ENCODE results near the gene KAZN. TPM values are rescaled to one million over a fixed set of nuclear protein-coding genes. Genes with fewer than 3 reads are reported as not detected.

KAZN gene
- total RNA-seq, 2 donors from 2014 or later, result 0.31 to 1.4 TPM

DNA sequence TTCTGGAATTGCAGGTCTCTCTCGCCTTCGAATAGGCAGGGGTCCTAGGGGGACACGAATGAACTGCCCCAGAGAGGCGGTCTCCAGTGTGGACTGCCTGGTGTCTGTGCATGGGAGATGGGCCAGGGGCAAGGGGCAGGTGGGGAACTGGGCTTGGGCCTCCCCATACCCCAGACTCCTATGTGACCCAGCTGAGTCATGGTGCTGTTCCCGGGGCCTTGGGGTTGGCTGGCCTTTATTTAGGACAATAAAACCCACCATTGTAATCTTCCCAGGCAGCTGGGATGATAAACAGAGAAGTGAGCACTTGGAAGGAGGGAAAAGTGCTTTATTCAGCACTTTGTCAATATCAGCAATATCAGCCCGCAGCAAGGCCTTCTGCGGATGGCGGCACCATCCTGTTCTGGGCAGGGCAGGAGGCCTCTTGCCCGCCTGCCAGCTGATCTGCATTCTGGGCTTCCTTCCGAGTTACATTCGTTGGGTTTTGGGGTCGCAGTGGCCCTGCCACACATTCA is 346.0 kb downstream of the KAZN start:
- no peak overlapping the region for H3K4me3 Mint-ChIP-seq
- DNase-seq (ENCODE audit: low spot score) (no peak), ATAC-seq (no peak)
- H3K27ac Mint-ChIP-seq, result no peak overlapping the region
- no peaks in the 10 kb centered on the region for H3K9me3 Mint-ChIP-seq
- no peaks in the 10 kb centered on the region for H3K36me3 Mint-ChIP-seq
- peaks cover 6 to 10% of the 10 kb centered on the region in 2 donors for H3K27me3 Mint-ChIP-seq
- H3K4me1 Mint-ChIP-seq (ENCODE audit: low read depth in 2 of 2), result no peaks in the 10 kb centered on the region

GRCh38 chr1:14945132-14946010 is 346.9 kb downstream of the KAZN start:
- H3K36me3 Mint-ChIP-seq, result no peaks in the 10 kb centered on the region
- peaks cover 6 to 10% of the 10 kb centered on the region in 2 donors for H3K27me3 Mint-ChIP-seq
- H3K4me1 Mint-ChIP-seq (ENCODE audit: low read depth in 2 of 2), result no peaks in the 10 kb centered on the region
- H3K9me3 Mint-ChIP-seq, result no peaks in the 10 kb centered on the region
- ATAC-seq, result no peak
- H3K4me3 Mint-ChIP-seq, result no peak overlapping the region
- no peak for DNase-seq (ENCODE audit: low spot score)
- no peak overlapping the region for H3K27ac Mint-ChIP-seq

- Mint-ChIP-seq H3K27me3 (peaks cover 6 to 10% of the 10 kb centered on the region in 2 donors), H3K27ac (no peak overlapping the region), H3K4me3 (no peak overlapping the region), H3K36me3 (no peaks in the 10 kb centered on the region), H3K9me3 (no peaks in the 10 kb centered on the region), H3K4me1 (ENCODE audit: low read depth in 2 of 2) (no peaks in the 10 kb centered on the region)
- ATAC-seq (no peak), DNase-seq (ENCODE audit: low spot score) (no peak)
Measured at GRCh38 chr1:14946011-14946359, 347.5 kb downstream of the KAZN start.

DNA sequence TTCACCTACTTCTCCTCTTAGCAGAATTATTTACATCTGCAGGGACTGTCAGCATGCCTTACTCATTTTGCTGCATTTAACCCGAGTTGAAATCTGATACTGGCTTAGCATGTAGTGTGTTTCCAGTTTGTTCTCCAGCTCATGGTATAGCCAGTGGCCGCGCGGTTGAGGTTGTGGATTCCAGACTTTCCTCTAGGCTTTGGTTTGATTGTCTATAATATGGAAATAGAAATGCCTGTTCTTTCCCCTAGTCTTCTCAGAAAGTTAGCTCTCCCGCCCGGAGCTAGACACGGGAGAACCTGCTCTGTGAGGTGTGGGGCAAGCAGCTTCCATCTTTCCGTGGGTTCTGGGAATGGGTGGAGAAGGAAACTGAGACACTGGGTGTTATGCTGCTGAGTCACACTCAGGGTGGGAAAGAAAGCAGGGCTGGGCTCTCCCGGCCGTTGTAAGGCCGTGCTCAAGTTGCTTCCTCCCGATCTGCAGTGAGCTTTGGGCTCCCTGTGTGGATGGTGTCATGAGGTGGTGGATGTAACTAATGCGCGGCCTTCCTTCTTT is 348.3 kb downstream of the KAZN start:
- DNase-seq (ENCODE audit: low spot score) (no peak), ATAC-seq (no peak)
- no peaks in the 10 kb centered on the region for H3K36me3 Mint-ChIP-seq
- no peaks in the 10 kb centered on the region for H3K9me3 Mint-ChIP-seq
- H3K4me3 Mint-ChIP-seq, result no peak overlapping the region
- H3K27ac Mint-ChIP-seq, result no peak overlapping the region
- H3K4me1 Mint-ChIP-seq (ENCODE audit: low read depth in 2 of 2), result no peaks in the 10 kb centered on the region
- peaks cover 6 to 10% of the 10 kb centered on the region in 2 donors for H3K27me3 Mint-ChIP-seq

DNA sequence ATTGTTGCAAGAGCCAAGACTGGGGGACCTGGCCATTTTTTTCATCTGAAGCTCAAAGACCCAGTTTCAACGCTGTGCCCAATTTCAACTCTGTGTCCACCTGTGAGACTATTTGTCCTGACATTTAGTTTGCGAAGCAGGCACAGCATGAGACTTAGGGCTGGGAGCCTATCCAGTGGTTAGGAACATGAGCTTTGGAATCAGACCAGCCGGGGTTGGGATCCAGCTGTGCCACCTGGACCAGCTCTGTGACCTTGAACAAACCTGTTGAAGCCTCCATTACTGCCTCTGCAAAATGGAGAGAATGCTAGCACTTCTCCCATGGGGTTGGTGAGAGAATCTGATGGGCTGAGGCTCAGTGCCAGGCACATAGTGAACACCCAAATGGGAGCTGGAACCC is 348.9 kb downstream of the KAZN start:
- Mint-ChIP-seq H3K27me3 (peaks cover 6 to 7% of the 10 kb centered on the region in 2 donors), H3K36me3 (no peaks in the 10 kb centered on the region), H3K4me3 (no peak overlapping the region), H3K4me1 (ENCODE audit: low read depth in 2 of 2) (no peaks in the 10 kb centered on the region), H3K9me3 (no peaks in the 10 kb centered on the region), H3K27ac (no peak overlapping the region)
- DNase-seq (ENCODE audit: low spot score) (no peak), ATAC-seq (no peak)

GRCh38 chr1:14948112-14948652 is 349.7 kb downstream of the KAZN start:
- no peak overlapping the region for H3K4me3 Mint-ChIP-seq
- no peaks in the 10 kb centered on the region for H3K9me3 Mint-ChIP-seq
- no peaks in the 10 kb centered on the region for H3K36me3 Mint-ChIP-seq
- no peaks in the 10 kb centered on the region for H3K4me1 Mint-ChIP-seq (ENCODE audit: low read depth in 2 of 2)
- no peak for ATAC-seq
- no peak overlapping the region for H3K27ac Mint-ChIP-seq
- no peak for DNase-seq (ENCODE audit: low spot score)
- peaks cover 0 to 8% of the 10 kb centered on the region in 2 donors for H3K27me3 Mint-ChIP-seq

DNA sequence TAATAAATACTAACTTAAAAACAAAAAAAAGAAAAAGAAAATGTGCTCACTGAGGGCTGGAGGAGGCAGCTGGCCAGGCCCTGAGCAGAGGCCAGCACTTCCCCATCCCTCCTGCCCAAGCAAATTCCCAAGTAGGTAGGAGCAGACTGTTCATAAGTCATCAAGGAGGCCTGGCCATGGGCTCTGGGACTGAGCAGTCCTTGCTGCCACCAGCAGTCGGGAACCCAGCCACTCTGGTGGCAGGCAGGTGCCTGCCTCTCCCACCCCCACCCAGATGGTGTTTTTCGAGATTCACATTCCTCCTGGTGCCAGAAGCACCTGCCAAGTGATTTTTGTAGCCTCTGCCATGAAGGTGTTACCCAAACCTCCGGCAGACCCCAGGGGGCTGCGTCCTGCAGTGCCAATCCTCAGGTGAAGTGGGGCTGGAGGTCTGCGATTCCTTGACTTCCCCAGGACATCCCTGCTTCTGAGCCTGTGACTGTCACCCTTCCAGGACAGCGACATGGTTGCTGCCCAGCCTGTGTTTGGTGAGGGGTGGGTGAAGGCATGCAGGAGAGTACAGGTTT is 350.9 kb downstream of the KAZN start:
- ATAC-seq (no peak), DNase-seq (ENCODE audit: low spot score) (no peak)
- H3K4me1 Mint-ChIP-seq (ENCODE audit: low read depth in 2 of 2), result no peaks in the 10 kb centered on the region
- H3K27me3 Mint-ChIP-seq, result peaks cover 0 to 8% of the 10 kb centered on the region in 2 donors
- no peaks in the 10 kb centered on the region for H3K36me3 Mint-ChIP-seq
- no peaks in the 10 kb centered on the region for H3K9me3 Mint-ChIP-seq
- no peak overlapping the region for H3K4me3 Mint-ChIP-seq
- no peak overlapping the region for H3K27ac Mint-ChIP-seq

GRCh38 chr1:14949836-14950713 is 351.6 kb downstream of the KAZN start:
- H3K27me3 Mint-ChIP-seq, result peaks cover 0 to 8% of the 10 kb centered on the region in 2 donors
- no peaks in the 10 kb centered on the region for H3K4me1 Mint-ChIP-seq (ENCODE audit: low read depth in 2 of 2)
- no peak overlapping the region for H3K27ac Mint-ChIP-seq
- no peaks in the 10 kb centered on the region for H3K36me3 Mint-ChIP-seq
- no peaks in the 10 kb centered on the region for H3K9me3 Mint-ChIP-seq
- no peak overlapping the region for H3K4me3 Mint-ChIP-seq
- ATAC-seq (no peak), DNase-seq (ENCODE audit: low spot score) (no peak)

DNA sequence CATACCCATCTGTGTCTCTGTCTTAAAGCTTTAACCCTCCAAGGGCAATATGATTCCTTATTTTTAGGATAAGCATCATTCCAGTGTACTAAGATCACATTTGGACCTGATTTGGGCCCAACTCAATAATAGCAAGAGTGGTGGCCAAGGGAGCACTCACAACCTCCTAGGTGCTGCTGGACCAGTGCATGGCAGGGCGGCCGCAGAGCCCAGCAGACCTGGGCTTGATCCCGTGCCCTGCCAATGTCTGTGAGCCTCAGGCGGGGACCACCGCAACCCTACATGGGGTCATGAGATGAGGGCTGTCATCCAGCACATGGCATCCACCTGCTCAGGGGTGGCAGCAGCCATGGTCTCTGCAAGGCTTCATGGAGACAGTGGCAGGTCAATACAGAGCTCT is 353.3 kb downstream of the KAZN start:
- Mint-ChIP-seq H3K4me1 (ENCODE audit: low read depth in 2 of 2) (no peaks in the 10 kb centered on the region), H3K36me3 (no peaks in the 10 kb centered on the region), H3K27me3 (peaks cover 0 to 8% of the 10 kb centered on the region in 2 donors), H3K4me3 (no peak overlapping the region), H3K9me3 (no peaks in the 10 kb centered on the region), H3K27ac (no peak overlapping the region)
- no peak for ATAC-seq
- DNase-seq (ENCODE audit: low spot score), result no peak

DNA sequence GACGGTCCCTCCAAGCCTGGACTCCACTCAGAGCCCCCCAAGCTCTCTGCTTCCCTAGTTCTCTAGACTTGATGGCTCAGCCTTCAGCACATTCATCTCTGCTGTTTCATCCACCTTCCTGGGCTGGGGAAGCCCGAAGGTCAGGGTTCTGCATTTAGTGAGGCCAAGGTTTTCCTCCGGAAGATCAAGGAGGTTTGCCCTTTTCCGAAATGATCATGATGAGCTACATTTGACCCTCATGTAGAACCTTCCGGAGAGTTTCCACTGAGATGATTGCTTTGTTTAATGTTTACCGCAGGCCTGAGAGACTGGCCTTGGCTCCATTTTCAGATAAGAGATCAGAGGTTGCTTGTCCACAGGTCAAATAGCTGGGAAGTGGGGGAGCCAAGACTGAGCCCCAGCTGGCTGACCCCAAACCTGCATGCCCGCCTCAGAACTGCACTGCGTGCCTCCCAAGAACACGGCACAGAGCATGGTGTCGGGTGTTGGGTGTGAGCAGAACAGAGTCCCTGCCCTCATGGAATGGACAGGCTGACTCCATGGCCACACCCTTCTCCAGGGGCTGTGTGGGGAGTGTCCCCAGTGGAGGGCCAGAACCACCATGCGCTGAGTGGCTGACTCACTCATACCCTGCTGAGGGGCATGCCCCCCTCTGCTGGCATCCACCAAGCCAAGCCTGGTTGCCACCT is 354.3 kb downstream of the KAZN start:
- DNase-seq (ENCODE audit: low spot score) (no peak), ATAC-seq (no peak)
- no peaks in the 10 kb centered on the region for H3K9me3 Mint-ChIP-seq
- no peaks in the 10 kb centered on the region for H3K4me1 Mint-ChIP-seq (ENCODE audit: low read depth in 2 of 2)
- peaks cover 0 to 8% of the 10 kb centered on the region in 2 donors for H3K27me3 Mint-ChIP-seq
- no peaks in the 10 kb centered on the region for H3K36me3 Mint-ChIP-seq
- H3K27ac Mint-ChIP-seq, result no peak overlapping the region
- H3K4me3 Mint-ChIP-seq, result no peak overlapping the region

DNA sequence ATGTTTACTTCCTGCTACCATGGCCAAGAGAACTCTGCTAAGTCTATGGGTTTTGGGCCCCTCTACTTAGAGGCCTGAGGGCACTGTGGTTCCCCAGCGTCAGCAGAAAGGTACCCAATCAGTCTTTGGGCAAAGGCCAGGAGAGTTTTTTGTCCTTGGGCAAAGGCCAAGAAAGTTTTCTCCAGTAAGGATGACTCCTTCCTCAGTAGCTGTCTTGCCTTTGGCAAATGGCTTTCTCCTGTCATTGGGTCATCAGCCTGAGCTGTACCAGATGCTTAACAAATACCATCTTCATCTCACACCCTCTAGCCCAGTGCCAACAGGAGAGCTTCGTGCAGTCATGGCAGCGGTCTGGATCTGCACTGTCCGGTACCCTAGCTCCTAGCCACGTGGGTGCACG is 355.7 kb downstream of the KAZN start:
- ATAC-seq (no peak), DNase-seq (ENCODE audit: low spot score) (no peak)
- Mint-ChIP-seq H3K36me3 (no peaks in the 10 kb centered on the region), H3K4me3 (no peak overlapping the region), H3K4me1 (ENCODE audit: low read depth in 2 of 2) (no peaks in the 10 kb centered on the region), H3K27me3 (peaks cover 0 to 2% of the 10 kb centered on the region in 2 donors), H3K9me3 (no peaks in the 10 kb centered on the region), H3K27ac (no peak overlapping the region)

- ATAC-seq (no peak), DNase-seq (ENCODE audit: low spot score) (no peak)
- Mint-ChIP-seq H3K9me3 (no peaks in the 10 kb centered on the region), H3K27ac (no peak overlapping the region), H3K36me3 (no peaks in the 10 kb centered on the region), H3K4me3 (no peak overlapping the region), H3K4me1 (ENCODE audit: low read depth in 2 of 2) (no peaks in the 10 kb centered on the region), H3K27me3 (peaks cover 0 to 2% of the 10 kb centered on the region in 2 donors)
Measured at GRCh38 chr1:14954930-14955329, 356.4 kb downstream of the KAZN start.

DNA sequence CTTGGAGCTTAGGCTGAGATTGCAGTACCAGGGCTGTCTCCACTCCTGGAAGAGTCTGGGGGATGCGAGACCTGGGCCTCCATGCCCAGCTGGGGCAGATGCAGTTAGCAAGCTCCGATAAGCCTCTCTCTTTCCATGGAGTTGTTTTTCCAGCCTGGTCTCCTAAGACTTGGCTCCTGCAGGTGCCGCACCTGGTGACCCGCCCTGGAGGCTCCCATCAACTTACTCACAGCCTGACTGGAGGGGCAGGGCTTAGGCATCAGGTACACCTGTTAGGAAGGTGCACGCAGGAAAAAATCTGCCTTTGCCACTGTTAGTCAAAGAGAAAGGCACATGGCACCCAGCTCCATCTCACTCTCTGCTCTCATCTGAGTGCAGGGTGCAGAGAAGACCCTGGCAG is 356.9 kb downstream of the KAZN start:
- no peaks in the 10 kb centered on the region for H3K9me3 Mint-ChIP-seq
- DNase-seq (ENCODE audit: low spot score) (no peak), ATAC-seq (no peak)
- no peaks in the 10 kb centered on the region for H3K36me3 Mint-ChIP-seq
- H3K27me3 Mint-ChIP-seq, result peaks cover 0 to 2% of the 10 kb centered on the region in 2 donors
- no peak overlapping the region for H3K27ac Mint-ChIP-seq
- no peak overlapping the region for H3K4me3 Mint-ChIP-seq
- H3K4me1 Mint-ChIP-seq (ENCODE audit: low read depth in 2 of 2), result no peaks in the 10 kb centered on the region
